ENCODE results near the gene AFF3. TPM values are rescaled to one million over a fixed set of nuclear protein-coding genes. Genes with fewer than 3 reads are reported as not detected.

The AFF3 gene
- total and polyA plus RNA-seq, 4 donors, result 4.2 to 90.9 (median 14.6) TPM

DNA sequence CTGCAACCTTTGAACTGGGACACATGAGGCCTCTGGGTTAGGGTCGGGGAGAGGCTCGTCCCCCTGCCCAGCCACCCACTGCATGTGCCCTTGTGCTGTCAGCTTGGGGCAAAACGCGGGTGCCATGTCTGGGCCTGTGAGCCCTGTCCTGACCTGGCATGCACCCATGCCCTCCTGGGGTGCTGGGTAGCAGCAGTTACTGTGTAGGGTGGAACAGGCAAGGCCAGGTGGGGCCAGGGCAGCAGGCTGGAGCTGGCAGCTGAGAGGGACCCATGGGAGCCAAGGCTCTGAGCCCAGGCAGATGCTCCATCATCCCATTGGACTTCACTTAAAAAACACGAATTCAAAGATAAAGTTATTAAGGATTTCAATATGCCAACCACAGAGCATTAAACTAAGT, 518.8 kb downstream of the AFF3 start:
- TF ChIP-seq, protein P1, sequence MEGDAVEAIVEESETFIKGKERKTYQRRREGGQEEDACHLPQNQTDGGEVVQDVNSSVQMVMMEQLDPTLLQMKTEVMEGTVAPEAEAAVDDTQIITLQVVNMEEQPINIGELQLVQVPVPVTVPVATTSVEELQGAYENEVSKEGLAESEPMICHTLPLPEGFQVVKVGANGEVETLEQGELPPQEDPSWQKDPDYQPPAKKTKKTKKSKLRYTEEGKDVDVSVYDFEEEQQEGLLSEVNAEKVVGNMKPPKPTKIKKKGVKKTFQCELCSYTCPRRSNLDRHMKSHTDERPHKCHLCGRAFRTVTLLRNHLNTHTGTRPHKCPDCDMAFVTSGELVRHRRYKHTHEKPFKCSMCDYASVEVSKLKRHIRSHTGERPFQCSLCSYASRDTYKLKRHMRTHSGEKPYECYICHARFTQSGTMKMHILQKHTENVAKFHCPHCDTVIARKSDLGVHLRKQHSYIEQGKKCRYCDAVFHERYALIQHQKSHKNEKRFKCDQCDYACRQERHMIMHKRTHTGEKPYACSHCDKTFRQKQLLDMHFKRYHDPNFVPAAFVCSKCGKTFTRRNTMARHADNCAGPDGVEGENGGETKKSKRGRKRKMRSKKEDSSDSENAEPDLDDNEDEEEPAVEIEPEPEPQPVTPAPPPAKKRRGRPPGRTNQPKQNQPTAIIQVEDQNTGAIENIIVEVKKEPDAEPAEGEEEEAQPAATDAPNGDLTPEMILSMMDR (IDR thresholded peaks at IDR 0.05; ENCODE audit: control extremely low read depth, extremely low read depth), result no peak
- Histone ChIP-seq H3K27ac (ENCODE audit: low read depth in 1 of 2, low read length in 1 of 2) (no peak overlapping the region), H3K9ac (ENCODE audit: insufficient read depth in 1 of 2, low read length in 2 of 2) (no peak overlapping the region), H3K9me3 (ENCODE audit: control insufficient read depth in 4 of 4, insufficient read depth in 3 of 4, low read length in 3 of 4) (peaks cover 0 to 2% (median 0%) of the 10 kb centered on the region in 4 donors), H3K4me1 (ENCODE audit: control insufficient read depth in 5 of 5, insufficient read depth in 5 of 5, low read length in 5 of 5) (peaks cover 0 to 5% (median 1%) of the 10 kb centered on the region in 5 donors), H3K27me3 (ENCODE audit: control insufficient read depth in 3 of 3, insufficient read depth in 3 of 3, low read length in 2 of 3) (no peaks in the 10 kb centered on the region), H3K36me3 (ENCODE audit: control insufficient read depth in 4 of 4, insufficient read depth in 4 of 4, low read length in 4 of 4) (no peaks in the 10 kb centered on the region), H3K4me3 (no peak overlapping the region)
- ATAC-seq (ENCODE audit: insufficient read depth, low FRiP score) (no peak), DNase-seq (no peak)
- 96 to 98% methylated on average over 4 to 5 of the region's 5 CpGs for WGBS, 2 donors

DNA sequence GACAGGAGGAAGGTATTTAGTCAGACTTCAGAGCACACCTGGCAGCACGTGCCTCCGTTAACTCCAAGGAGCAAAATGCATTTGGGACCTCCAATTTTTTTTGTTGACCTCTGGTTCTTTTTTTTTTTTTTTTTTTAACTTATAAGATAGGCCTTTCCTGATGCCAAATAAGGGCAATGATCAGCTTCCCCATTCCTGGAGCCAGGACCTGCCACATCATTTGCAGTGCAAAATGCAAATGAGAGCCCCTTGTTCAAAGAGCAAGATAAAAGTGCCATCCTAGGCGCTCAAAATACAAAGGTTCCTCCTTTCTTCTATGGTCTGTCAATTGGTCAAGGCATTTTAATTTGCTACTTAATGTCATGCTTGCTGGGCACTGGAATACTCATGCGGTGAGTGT, 519.4 kb downstream of the AFF3 start:
- TF ChIP-seq, protein P1 (IDR thresholded peaks at IDR 0.05; ENCODE audit: control extremely low read depth, extremely low read depth), result no peak
- WGBS, 2 donors, result 97 to 100% methylated on average over 4 of the region's 4 CpGs

DNA sequence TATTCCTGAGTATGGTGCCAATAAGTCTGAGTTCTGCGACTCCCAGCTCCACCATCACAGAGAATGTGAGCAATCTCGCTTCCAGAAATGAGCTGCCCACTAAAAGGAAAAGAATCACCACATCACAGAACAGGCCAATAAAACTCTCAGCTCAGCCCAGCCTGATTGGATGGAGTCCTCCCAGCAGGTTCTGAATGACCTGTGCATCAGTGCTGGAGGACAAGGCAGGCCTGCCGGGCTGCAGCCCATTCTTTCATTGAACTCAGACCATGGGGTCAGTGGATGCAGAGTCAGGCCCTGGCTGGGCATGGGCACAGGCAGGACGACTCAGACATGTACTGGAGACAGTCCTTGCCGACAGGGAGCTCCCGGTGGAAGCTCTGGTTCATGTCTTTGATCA, 519.9 kb downstream of the AFF3 start:
- WGBS, 2 donors, result 94 to 97% methylated on average over 6 of the region's 6 CpGs
- Histone ChIP-seq H3K9me3 (ENCODE audit: control insufficient read depth in 4 of 4, insufficient read depth in 3 of 4, low read length in 3 of 4) (peaks cover 0 to 2% (median 0%) of the 10 kb centered on the region in 4 donors), H3K27me3 (ENCODE audit: control insufficient read depth in 3 of 3, insufficient read depth in 3 of 3, low read length in 2 of 3) (no peaks in the 10 kb centered on the region), H3K36me3 (ENCODE audit: control insufficient read depth in 4 of 4, insufficient read depth in 4 of 4, low read length in 4 of 4) (no peaks in the 10 kb centered on the region), H3K4me3 (no peak overlapping the region), H3K4me1 (ENCODE audit: control insufficient read depth in 5 of 5, insufficient read depth in 5 of 5, low read length in 5 of 5) (peaks cover 0 to 5% (median 1%) of the 10 kb centered on the region in 5 donors), H3K9ac (ENCODE audit: insufficient read depth in 1 of 2, low read length in 2 of 2) (no peak overlapping the region), H3K27ac (ENCODE audit: low read depth in 1 of 2, low read length in 1 of 2) (no peak overlapping the region)
- DNase-seq (no peak), ATAC-seq (ENCODE audit: insufficient read depth, low FRiP score) (no peak)
- TF ChIP-seq, protein P1 (IDR thresholded peaks at IDR 0.05; ENCODE audit: control extremely low read depth, extremely low read depth), result no peak

More for the DNA sequence above, 519.4 kb downstream of the AFF3 start:
- no peaks in the 10 kb centered on the region for H3K36me3 ChIP-seq (ENCODE audit: control insufficient read depth in 4 of 4, insufficient read depth in 4 of 4, low read length in 4 of 4)
- ATAC-seq (ENCODE audit: insufficient read depth, low FRiP score) (no peak), DNase-seq (no peak)
- no peak overlapping the region for H3K27ac ChIP-seq (ENCODE audit: low read depth in 1 of 2, low read length in 1 of 2)
- H3K27me3 ChIP-seq (ENCODE audit: control insufficient read depth in 3 of 3, insufficient read depth in 3 of 3, low read length in 2 of 3), result no peaks in the 10 kb centered on the region
- peaks cover 0 to 5% (median 1%) of the 10 kb centered on the region in 5 donors for H3K4me1 ChIP-seq (ENCODE audit: control insufficient read depth in 5 of 5, insufficient read depth in 5 of 5, low read length in 5 of 5)
- H3K9me3 ChIP-seq (ENCODE audit: control insufficient read depth in 4 of 4, insufficient read depth in 3 of 4, low read length in 3 of 4), result peaks cover 0 to 2% (median 0%) of the 10 kb centered on the region in 4 donors
- no peak overlapping the region for H3K4me3 ChIP-seq
- H3K9ac ChIP-seq (ENCODE audit: insufficient read depth in 1 of 2, low read length in 2 of 2), result no peak overlapping the region

DNA sequence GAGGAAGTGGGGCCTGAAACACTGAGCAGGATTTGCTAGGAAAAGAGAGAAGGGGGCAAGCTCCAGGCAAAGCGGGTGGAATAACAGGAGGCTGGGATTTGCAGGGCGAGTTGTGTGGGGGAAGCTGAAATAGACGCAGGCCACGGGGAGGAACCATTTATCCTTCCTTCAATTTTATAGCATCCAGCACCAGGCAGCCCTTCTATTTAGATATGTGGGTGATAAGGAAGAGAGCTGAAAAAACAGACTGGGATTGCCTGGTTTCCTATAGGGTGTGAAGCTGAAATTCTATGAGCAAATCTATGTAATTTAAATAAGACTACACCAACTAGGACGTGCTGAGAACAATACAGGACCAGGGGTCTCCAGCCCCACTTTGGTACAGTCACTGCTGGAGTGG, 520.6 kb downstream of the AFF3 start:
- no peak for ATAC-seq (ENCODE audit: insufficient read depth, low FRiP score)
- Histone ChIP-seq H3K4me1 (ENCODE audit: control insufficient read depth in 5 of 5, insufficient read depth in 5 of 5, low read length in 5 of 5) (peaks cover 0 to 5% (median 1%) of the 10 kb centered on the region in 5 donors), H3K9me3 (ENCODE audit: control insufficient read depth in 4 of 4, insufficient read depth in 3 of 4, low read length in 3 of 4) (peaks cover 0 to 2% (median 0%) of the 10 kb centered on the region in 4 donors), H3K9ac (ENCODE audit: insufficient read depth in 1 of 2, low read length in 2 of 2) (no peak overlapping the region), H3K27ac (ENCODE audit: low read depth in 1 of 2, low read length in 1 of 2) (no peak overlapping the region), H3K4me3 (no peak overlapping the region), H3K36me3 (ENCODE audit: control insufficient read depth in 4 of 4, insufficient read depth in 4 of 4, low read length in 4 of 4) (no peaks in the 10 kb centered on the region), H3K27me3 (ENCODE audit: control insufficient read depth in 3 of 3, insufficient read depth in 3 of 3, low read length in 2 of 3) (no peaks in the 10 kb centered on the region)
- TF ChIP-seq, protein P1 (IDR thresholded peaks at IDR 0.05; ENCODE audit: control extremely low read depth, extremely low read depth), result no peak
- DNase-seq, result no peak
- WGBS, 2 donors, result 97 to 98% methylated on average over 5 of the region's 5 CpGs

Measured in lung (tissue), 12 donors.